GM21723 (cell line): ENCODE results near the gene CDH23.

ENCODE experiments used
- ATAC-seq: cut with Tn5 transposase; IDR thresholded peaks from one replicate; pipeline ENCODE4 v1.9.1; 2021; ENCODE audit warnings: mild to moderate bottlenecking, moderate library complexity; ENCODE audit not compliant: unreplicated experiment

CDH23 gene

GRCh38 chr10:71463111-71463510, 66.4 kb downstream of the CDH23 start:
- ATAC-seq = no peak

- ATAC-seq = no peak
These were observed 69.0 kb downstream of the CDH23 start for GRCh38 chr10:71465551-71466252.

- ATAC-seq = no peak
These were observed 69.6 kb downstream of the CDH23 start for GRCh38 chr10:71466330-71466729.

- ATAC-seq = no peak
These were observed 70.4 kb downstream of the CDH23 start for GRCh38 chr10:71467161-71467560.

- ATAC-seq = no peak
These were observed 71.0 kb downstream of the CDH23 start for GRCh38 chr10:71467569-71468362.

- ATAC-seq = no peak
These were observed 71.8 kb downstream of the CDH23 start for GRCh38 chr10:71468363-71469094.

GRCh38 chr10:71471006-71471405, 74.3 kb downstream of the CDH23 start:
- no peak for ATAC-seq

- no peak for ATAC-seq
These were observed 75.2 kb downstream of the CDH23 start for GRCh38 chr10:71471957-71472365.

- ATAC-seq = no peak
These were observed 75.7 kb downstream of the CDH23 start for GRCh38 chr10:71472466-71472865.

- ATAC-seq = no peak
These were observed 76.2 kb downstream of the CDH23 start for GRCh38 chr10:71472912-71473311.

- no peak for ATAC-seq
These were observed 77.2 kb downstream of the CDH23 start for GRCh38 chr10:71473671-71474599.

- no peak for ATAC-seq
These were observed 78.1 kb downstream of the CDH23 start for GRCh38 chr10:71474702-71475242.

GRCh38 chr10:71475243-71475871, 78.6 kb downstream of the CDH23 start:
- ATAC-seq = no peak

GRCh38 chr10:71476228-71477011, 79.7 kb downstream of the CDH23 start:
- no peak for ATAC-seq

- no peak for ATAC-seq
These were observed 81.5 kb downstream of the CDH23 start for GRCh38 chr10:71478173-71478572.

- ATAC-seq = no peak
These were observed 82.2 kb downstream of the CDH23 start for GRCh38 chr10:71478813-71479365.

- no peak for ATAC-seq
These were observed 83.1 kb downstream of the CDH23 start for GRCh38 chr10:71479831-71480230.

- ATAC-seq = no peak
These were observed 83.9 kb downstream of the CDH23 start for GRCh38 chr10:71480662-71481061.
